GM21423 (cell line): ENCODE data around the gene GLB1L2.

Experiments used
- ATAC-seq: cut with Tn5 transposase; IDR thresholded peaks from one replicate; pipeline ENCODE4 v1.9.1; 2021; ENCODE audit warnings: mild to moderate bottlenecking, moderate library complexity; ENCODE audit not compliant: unreplicated experiment

Gene GLB1L2

DNA sequence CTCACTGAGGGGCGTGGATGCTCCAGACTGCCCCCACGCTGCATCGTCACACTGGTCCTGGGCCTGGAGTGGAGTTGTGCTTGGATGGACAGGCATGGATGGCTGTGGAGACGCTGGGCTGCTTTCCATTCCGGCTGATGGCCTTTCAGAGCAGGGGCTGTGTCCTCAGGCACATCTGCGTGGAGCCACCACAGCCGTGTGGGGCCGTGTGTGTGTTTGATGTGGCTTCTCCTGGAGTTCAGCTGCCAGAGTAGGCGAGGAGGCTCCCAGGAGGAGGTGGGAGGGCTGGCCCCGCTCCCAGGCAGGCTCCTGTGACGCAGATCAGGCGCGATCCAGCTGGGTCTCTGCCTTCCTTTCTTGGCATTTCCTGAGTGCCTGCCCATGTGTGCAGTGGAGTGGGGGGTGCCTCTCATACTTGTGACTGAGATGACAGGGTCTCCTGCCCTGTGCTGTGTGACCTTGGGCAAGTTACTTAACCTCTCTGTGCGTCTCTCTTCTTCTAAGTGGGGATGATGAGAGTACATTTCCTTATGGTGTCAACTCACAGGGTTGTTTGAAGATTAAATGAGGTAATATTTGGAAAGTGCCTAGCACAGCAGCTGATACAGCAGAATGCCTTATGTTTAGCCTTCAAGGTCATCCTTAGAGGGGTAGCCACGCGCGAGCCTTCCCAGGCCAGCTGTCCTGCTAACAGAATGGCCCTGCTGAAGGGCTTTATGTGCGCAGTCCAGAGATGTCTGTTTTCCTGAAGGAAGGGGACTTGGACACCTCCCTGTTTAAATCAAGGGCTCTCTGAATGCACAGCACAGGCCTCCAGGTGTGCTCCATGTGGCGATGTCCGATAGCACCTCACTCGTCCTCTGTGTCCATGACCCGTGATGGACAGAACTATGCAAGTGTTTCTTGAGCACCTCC is 33.5 kb downstream of the GLB1L2 start:
- ATAC-seq = no peak

DNA sequence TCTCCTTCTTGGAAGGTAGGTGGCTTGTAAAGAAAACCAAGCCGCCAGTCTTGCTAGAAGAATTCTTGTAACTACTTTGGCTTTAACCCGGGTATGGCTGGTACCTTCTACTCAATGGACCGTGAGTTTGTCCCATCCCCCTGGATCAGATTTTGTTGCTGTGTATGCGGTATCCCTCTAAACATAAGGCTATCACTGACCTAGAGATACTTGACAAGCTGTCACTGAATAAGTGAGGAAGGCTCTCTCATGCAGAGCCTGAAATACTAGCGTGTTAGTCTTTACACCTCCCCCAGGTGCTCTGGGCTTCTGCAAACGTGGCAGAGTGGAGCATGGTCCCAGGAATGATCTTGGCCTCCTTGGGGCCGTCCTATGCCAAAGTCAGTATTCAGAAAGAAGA is 34.5 kb downstream of the GLB1L2 start:
- ATAC-seq = no peak

DNA sequence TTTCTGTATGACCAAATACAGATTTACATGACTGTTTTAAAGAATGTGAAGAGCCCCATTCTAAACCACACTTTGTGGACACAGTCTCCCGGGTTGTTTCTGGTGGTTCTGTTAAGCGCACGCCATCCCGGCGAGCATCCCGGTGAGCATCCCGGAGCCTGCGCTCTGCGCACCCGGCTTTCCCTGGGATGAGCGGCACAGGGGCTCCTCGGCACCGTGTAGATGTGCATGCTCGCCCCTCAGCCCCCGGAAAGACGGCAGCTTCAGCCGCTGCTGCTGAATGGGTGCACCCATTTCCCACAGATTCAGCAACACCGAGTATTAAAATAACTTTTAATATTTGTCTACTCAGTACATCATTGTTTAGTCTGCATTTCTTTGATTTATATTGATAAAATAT is 36.0 kb downstream of the GLB1L2 start:
- ATAC-seq = no peak

DNA sequence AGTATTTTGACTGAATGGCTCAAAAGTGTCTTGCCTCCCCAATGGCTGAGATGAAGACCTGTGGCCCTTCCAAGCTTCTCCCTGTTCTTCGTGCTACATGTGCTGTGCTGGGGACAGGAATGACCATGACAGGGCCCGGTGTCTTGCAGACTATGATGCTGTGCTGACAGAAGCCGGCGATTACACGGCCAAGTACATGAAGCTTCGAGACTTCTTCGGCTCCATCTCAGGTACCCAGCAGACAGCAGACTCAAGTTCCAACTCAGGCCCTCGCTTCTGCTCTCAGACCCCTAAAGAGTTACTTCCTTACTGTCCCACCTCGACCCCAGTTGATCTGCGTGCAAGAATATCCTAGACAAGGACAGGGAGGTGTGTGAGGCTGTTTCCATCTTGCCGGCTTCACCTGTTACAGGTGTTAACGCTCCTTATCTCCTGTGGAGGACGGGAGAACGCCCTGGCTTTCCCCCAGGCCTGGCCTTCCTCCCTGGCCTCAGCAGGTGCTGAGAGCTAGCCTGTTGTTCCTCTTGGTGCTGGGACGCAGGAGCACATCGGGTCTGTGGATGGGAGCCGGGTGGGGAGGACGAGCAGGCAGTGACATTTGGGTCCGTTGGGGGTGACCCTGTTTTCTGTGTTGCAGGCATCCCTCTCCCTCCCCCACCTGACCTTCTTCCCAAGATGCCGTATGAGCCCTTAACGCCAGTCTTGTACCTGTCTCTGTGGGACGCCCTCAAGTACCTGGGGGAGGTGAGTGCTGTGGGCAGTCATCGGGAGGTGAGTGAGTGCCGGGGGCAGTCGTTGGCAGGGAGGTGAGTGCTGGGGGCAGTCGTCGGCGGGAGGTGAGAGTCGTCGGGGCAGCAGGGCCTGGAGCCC is 38.1 kb downstream of the GLB1L2 start:
- ATAC-seq = no peak

DNA sequence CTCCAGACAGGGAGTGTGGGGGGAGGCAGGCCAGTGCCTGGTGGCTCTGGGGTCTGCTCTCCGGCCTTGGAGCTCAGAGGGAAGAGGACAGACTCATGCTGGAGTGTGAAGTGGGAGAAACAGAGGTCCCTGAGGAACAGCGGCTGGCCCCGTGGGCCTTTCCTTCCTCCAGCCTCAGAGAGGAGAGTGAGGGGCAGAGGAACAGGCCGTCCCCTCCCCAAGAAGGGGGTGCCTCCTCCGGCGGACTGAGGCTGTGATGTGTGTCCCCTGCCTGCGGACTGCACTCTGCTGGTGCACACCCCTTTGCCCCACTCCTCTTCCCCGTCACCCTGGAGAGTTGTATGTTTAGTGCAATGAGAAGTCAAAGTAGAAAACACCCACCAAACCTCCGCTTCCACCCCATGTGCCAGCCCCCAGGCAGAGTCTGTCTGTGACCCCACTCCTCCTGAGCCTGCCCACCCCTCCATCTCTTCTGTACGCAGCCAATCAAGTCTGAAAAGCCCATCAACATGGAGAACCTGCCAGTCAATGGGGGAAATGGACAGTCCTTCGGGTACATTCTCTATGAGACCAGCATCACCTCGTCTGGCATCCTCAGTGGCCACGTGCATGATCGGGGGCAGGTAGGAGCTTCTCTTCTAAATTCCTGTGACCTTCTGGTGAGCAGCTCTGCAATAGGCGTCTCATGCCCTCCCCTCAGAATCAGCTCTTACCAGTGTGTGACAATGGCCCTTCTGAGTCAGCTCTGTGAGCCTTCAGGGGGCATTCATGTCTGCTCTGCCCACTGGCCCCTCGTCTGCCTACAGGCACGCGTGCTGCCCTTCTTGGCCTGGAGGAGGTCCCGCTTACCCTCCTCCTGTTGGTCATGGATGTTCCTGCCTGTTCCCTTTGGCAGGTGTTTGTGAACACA is 39.0 kb downstream of the GLB1L2 start:
- ATAC-seq = no peak

DNA sequence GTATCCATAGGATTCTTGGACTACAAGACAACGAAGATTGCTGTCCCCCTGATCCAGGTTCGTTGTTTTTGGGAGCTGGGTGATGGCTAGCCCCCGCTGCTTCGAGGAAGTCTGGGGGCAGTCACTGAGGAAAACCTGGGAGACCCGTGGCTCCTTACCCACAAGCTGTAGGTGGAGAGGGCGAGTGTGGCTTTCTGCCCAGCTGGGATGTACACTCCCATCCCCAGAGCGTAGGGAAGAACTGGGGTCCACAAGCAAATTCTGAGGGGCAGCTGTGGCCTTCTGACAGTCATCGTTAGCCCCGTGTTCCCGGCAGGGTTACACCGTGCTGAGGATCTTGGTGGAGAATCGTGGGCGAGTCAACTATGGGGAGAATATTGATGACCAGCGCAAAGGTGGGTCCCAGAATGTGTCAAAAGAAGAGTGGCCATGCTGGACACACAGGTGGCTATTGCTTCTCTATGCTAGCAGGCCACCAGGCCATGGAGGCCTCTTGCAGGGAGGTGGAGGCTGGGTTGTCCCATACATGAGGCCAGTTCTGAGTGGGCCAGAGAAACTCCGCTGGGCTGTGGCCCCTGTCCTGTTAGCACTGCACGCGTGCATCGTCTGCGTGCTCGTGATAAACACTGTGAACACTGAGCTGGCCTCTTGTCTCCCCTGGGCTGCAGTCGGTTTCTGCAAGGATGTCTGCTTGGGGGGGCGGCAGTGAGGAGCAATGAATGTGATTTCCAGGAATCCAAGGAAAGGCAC is 39.8 kb downstream of the GLB1L2 start:
- no peak for ATAC-seq

DNA sequence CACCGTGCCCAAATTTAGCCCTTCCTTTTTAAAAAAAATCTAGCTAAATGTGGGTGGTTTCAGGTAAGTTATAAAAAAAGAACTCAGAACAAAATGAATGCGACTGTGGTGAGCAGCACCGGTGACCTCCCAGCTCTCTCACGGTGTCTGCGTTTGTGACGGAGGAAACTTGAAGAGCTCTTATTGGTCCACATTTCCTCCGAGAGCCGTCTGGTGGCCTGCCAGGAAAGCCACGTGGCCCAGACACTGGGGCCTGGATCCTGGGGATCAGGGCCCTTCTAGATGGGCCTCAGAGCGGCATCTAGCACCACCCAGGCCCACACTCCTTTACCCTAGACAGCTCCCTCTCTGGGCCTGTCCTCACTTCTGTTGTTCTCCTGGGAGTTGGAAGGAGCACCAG is 40.7 kb downstream of the GLB1L2 start:
- ATAC-seq = no peak

DNA sequence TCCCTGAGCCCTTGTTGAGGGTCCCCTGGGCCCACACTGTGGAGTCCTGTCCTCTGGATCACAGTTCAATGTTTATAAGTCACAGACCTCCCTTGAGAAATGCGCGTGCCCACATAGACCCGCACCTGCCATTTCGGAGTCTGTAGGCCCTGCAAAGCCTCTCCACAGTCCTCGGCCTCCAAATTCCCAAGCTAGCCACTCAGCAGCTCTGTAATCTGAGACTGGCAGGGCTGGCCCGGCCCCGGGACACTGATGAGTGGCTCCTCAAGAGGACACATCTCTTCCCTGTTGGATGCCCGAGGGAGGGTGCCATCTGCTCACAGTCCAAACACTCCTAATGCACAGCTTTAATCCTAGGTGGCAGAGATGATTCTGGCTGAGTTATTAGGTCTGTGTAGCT is 41.2 kb downstream of the GLB1L2 start:
- no peak for ATAC-seq

DNA sequence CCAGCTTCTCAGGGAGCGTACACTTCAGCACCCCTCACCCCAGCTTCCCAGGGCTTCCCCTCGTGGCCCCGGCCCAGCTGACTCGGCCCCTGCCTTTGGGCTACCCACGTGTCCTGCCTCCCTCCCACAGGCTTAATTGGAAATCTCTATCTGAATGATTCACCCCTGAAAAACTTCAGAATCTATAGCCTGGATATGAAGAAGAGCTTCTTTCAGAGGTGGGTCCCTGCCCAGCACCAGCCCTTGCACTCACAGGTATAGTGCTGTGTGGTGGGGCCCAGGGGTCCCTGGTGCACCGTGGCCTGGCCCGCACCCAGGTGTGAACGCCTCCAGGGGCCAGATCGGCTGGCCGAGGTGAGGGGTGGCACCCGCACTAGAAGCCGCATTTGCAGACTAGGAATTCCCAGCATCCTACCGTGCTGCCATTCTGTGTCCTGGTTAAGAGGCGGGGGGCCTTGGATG is 41.8 kb downstream of the GLB1L2 start:
- no peak for ATAC-seq

DNA sequence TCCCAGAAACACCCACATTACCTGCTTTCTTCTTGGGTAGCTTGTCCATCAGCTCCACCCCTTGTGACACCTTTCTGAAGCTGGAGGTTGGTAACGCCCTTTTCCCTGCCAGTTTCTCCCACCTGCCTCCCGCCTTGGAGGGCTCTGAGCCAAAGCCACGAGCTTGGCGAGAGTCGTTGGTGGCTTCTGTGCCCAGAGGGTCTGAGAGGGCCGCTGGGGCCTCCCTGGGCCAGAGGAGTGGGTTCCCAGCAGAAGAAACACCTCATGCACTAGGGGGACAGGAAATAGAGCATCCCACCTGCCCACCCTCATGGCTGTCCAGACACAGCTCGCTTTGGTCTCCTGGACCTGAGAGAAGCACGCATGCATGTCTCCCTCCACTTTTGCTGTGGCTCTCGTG is 42.4 kb downstream of the GLB1L2 start:
- ATAC-seq = no peak

DNA sequence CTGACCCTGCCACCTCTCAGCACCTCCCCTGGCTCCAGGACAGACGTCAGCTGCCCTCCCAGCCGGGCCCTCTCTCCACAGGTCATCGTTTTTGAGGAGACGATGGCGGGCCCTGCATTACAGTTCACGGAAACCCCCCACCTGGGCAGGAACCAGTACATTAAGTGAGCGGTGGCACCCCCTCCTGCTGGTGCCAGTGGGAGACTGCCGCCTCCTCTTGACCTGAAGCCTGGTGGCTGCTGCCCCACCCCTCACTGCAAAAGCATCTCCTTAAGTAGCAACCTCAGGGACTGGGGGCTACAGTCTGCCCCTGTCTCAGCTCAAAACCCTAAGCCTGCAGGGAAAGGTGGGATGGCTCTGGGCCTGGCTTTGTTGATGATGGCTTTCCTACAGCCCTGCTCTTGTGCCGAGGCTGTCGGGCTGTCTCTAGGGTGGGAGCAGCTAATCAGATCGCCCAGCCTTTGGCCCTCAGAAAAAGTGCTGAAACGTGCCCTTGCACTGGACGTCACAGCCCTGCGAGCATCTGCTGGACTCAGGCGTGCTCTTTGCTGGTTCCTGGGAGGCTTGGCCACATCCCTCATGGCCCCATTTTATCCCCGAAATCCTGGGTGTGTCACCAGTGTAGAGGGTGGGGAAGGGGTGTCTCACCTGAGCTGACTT is 43.2 kb downstream of the GLB1L2 start:
- ATAC-seq = no peak

DNA sequence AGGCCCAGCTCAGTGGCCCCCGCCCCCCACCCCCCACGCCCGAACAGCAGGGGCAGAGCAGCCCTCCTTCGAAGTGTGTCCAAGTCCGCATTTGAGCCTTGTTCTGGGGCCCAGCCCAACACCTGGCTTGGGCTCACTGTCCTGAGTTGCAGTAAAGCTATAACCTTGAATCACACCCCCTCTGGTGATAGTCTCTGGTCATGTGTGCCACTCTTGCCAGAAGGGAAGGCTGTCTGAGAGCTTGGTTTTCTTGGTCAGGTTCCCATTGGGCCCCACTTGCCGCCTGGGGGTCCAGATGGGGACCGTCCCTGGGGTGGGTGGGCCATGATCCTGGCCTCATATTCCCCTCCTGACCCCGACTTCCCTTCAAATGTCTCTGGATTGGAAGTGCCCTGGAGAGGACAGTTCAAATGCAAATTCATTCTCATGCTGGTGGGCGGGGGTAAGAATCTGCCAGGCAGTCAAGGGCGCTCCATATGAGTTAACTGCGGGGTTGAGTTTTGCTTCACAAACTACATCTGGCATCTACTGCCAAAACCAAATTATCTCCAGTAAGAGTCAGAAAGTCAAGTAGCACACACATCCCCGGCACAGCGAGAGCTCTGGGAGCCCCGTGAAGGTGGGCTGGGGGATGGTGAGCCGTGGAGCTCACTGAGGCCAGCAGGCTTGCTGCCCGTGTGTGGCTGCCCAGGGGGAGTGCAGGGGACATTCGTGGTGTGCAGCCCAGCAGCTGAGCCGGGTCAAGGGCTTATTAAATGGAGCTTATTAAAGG is 44.5 kb downstream of the GLB1L2 start:
- ATAC-seq = no peak

DNA sequence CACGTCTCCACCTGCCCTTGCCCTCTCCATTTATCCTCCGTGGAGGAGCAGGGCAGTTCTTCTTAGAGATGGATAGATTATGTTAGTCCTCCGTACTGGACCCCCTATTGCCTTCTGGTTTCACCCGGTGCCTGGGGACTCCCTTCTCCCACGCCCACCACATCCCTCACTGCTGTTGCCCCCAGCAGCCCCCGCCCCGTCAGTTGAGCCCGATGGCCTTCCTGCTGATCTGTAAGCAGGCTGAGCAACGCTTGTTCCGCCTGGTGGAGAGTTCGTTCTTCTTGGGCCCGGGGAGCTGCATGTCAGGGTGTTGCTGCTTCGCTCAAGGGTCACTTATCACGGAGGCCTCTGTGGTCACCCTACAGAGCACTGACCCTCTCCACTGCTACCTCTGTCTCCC is 46.1 kb downstream of the GLB1L2 start:
- ATAC-seq = no peak

DNA sequence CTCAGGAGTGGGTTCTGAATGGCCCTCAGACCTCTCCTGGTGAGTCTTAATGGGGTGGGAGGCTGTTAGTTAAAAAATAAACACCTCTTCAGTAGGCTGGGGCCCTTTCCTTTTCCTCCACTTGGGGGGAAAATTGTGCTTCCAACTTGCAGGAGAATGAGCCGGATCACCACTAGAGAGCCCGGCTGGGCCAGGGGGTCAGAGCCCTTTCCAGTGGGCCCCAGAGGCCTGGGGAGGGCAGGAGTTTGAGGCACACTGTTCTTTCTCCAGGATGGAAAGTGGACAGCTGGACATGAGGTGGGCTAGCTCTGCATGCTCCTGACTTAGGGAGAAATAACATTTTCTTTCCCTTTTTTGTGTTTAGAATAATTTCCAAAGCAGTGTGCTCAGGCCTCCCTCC is 47.5 kb downstream of the GLB1L2 start:
- no peak for ATAC-seq

DNA sequence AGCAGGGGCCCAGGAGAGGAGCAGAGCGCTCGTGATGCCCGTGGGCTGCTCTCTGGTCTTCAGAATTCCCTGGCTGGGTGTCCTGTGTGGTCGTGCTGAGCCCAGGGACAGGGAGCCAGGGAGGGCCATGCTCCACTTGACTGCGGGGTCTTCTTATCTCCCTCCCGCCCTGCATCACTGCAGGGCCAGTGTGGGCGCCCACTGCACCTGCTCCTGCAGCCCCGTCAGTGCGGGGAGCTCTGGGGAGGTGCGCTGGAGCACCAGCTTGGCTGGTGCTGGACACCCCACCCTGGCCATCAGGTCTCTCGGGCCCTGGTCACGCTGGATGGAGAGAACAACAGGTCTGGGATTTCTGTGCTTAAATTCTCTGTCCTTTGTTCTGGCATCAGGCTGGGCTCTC is 48.4 kb downstream of the GLB1L2 start:
- ATAC-seq = no peak

DNA sequence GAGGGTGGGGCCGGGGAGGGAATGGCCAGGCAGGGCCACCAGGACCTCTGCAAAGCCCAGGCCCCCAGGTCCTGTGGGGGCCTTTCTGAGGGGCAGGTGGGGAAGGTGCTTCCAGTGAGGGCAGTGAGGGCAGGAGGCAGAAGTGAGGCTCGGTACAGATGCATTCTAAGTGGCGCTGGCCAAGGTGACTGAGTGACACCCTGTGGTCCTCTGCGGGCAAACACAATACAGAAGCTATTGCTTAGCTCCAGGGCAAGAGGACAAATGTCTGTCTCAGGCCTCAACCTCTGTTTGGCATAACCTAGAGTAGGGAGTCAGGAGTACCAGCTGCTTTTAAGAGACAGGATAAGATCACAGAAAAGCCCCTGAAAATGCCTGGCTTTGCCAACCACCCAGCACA is 49.0 kb downstream of the GLB1L2 start:
- ATAC-seq = no peak

DNA sequence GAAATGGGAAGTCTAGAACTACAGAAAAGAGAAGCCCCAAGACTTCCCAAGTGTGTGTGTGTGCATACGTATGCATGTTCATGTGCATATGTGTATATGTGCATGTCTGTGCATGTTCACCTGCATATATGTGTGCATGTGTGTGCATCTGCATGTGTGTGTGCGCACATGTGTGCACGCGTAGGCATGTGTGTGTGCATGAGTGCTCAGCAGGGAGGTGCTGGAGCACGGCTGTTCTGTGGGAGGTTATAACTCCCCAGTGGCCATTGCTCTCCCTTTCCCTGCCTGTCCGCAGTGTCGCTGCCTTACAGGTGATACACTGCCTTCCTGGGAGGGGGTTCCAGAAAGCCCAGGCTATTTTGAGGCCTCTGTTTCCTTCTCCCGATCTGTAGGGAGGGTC is 50.5 kb downstream of the GLB1L2 start:
- no peak for ATAC-seq

DNA sequence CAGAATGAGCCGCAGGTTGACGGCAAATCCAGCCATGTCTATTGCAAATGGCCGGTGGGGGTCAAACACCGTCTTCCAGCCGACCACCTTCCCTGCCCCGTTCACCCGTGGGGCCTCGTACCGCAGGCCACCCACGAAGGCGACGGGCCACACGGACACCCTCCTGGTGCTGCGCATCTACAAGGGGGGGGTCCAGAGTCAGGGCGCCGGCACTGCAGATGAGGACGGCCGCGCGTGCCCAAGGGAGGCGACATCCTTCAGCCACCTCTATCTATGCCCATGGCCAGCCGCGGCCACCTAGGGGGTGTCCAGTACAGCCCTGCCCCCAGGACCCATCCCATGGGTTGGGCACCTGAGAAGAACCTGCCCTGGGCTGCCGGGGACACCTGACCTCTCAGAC is 51.0 kb downstream of the GLB1L2 start:
- no peak for ATAC-seq
